GM20000 (cell line): ENCODE results near the gene FBXL13.
"Not testable (repeated sequence)": the region's sequence is repeated elsewhere in the genome, so short reads cannot be mapped to it uniquely, and the experiment has no call there.

ENCODE experiments used
- DNase-seq: peaks from one replicate; pipeline ENCODE4 v3.0.0; 2012; ENCODE audit warnings: low spot score
- CTCF ChIP-seq: IDR thresholded peaks from 2 replicates; pipeline ENCODE4 v1.5.1; 2012; ENCODE audit warnings: mild to moderate bottlenecking, control low read depth; ENCODE audit errors: extremely low read depth, missing control alignments

FBXL13 gene

GRCh38 chr7:103031781-103032180 lies 42.8 kb downstream of the FBXL13 start:
- TF ChIP-seq CTCF, result no peak
- no peak for DNase-seq

- no peak for TF ChIP-seq CTCF
- no peak for DNase-seq
These were observed 43.6 kb downstream of the FBXL13 start for GRCh38 chr7:103031024-103031423.

- DNase-seq, result no peak
- no peak for TF ChIP-seq CTCF
These were observed 49.3 kb downstream of the FBXL13 start for GRCh38 chr7:103025341-103025740.

- DNase-seq, result not testable (repeated sequence)
These were observed 51.0 kb downstream of the FBXL13 start for GRCh38 chr7:103023578-103023977.

GRCh38 chr7:103021490-103021889 lies 53.1 kb downstream of the FBXL13 start:
- not testable (repeated sequence) for DNase-seq

GRCh38 chr7:103020876-103021275 lies 53.7 kb downstream of the FBXL13 start:
- DNase-seq, result not testable (repeated sequence)

GRCh38 chr7:103018295-103018694 lies 56.3 kb downstream of the FBXL13 start:
- not testable (repeated sequence) for DNase-seq

GRCh38 chr7:103011650-103012049 lies 62.9 kb downstream of the FBXL13 start:
- no peak for DNase-seq
- TF ChIP-seq CTCF, result no peak

- no peak for TF ChIP-seq CTCF
- no peak for DNase-seq
These were observed 64.4 kb downstream of the FBXL13 start for GRCh38 chr7:103010211-103010610.

- TF ChIP-seq CTCF, result no peak
- DNase-seq, result no peak
These were observed 65.0 kb downstream of the FBXL13 start for GRCh38 chr7:103009466-103010185.
